Measurements from ENCODE around the gene NOX5. TPM values are rescaled to one million over a fixed set of nuclear protein-coding genes. Genes with fewer than 3 reads are reported as not detected.

The NOX5 gene
- total RNA-seq, 1 experiment from 2014 or later, result not detected

GRCh38 chr15:69092159-69092558 is 77.7 kb downstream of the NOX5 start:
- Histone ChIP-seq H3K4me3 (ENCODE audit: low read depth, low read length, poor library complexity, severe bottlenecking) (no peak overlapping the region), H3K36me3 (ENCODE audit: insufficient read depth, low read length, poor library complexity, severe bottlenecking) (no peaks in the 10 kb centered on the region), H3K9me3 (ENCODE audit: low read depth, low read length, poor library complexity, severe bottlenecking) (no peaks in the 10 kb centered on the region), H3K27ac (ENCODE audit: low read depth, low read length, poor library complexity, severe bottlenecking) (no peak overlapping the region), H3K4me1 (ENCODE audit: insufficient read depth, low read length, poor library complexity, severe bottlenecking) (peaks cover 5% of the 10 kb centered on the region), H3K27me3 (replicated peaks; ENCODE audit: insufficient read depth, low read depth, low read length, poor library complexity) (no peaks in the 10 kb centered on the region)
- BruUV-seq (replicated peaks), result no TSS peak
- intact Hi-C loops (cut with micrococcal nuclease; ENCODE audit: unreplicated experiment), result no loop called here
- no peak for DNase-seq (ENCODE audit: low spot score)
- TF ChIP-seq EZH2 (IDR thresholded peaks at IDR 0.05; ENCODE audit: borderline replicate concordance, low read depth, low read length, poor library complexity, severe bottlenecking), result no peak
- no peak for TF ChIP-seq CTCF (conservative IDR thresholded peaks at IDR 0.05; ENCODE audit: low read depth, low read length)
- ChIA-PET POLR2A (ENCODE audit: low non-redundant PET) (no interaction called here), CTCF (no interaction called here)

GRCh38 chr15:69093127-69093526 is 78.6 kb downstream of the NOX5 start:
- CTCF ChIA-PET, result no interaction called here
- POLR2A ChIA-PET (ENCODE audit: low non-redundant PET), result no interaction called here
- DNase-seq (ENCODE audit: low spot score), result no peak
- Histone ChIP-seq H3K36me3 (ENCODE audit: insufficient read depth, low read length, poor library complexity, severe bottlenecking) (no peaks in the 10 kb centered on the region), H3K9me3 (ENCODE audit: low read depth, low read length, poor library complexity, severe bottlenecking) (no peaks in the 10 kb centered on the region), H3K27me3 (replicated peaks; ENCODE audit: insufficient read depth, low read depth, low read length, poor library complexity) (no peaks in the 10 kb centered on the region), H3K4me3 (ENCODE audit: low read depth, low read length, poor library complexity, severe bottlenecking) (no peak overlapping the region), H3K27ac (ENCODE audit: low read depth, low read length, poor library complexity, severe bottlenecking) (no peak overlapping the region), H3K4me1 (ENCODE audit: insufficient read depth, low read length, poor library complexity, severe bottlenecking) (peaks cover 5% of the 10 kb centered on the region)
- TF ChIP-seq EZH2 (IDR thresholded peaks at IDR 0.05; ENCODE audit: borderline replicate concordance, low read depth, low read length, poor library complexity, severe bottlenecking) (no peak), CTCF (conservative IDR thresholded peaks at IDR 0.05; ENCODE audit: low read depth, low read length) (no peak)
- intact Hi-C loops (cut with micrococcal nuclease; ENCODE audit: unreplicated experiment), result no loop called here
- no TSS peak for BruUV-seq (replicated peaks)

DNA sequence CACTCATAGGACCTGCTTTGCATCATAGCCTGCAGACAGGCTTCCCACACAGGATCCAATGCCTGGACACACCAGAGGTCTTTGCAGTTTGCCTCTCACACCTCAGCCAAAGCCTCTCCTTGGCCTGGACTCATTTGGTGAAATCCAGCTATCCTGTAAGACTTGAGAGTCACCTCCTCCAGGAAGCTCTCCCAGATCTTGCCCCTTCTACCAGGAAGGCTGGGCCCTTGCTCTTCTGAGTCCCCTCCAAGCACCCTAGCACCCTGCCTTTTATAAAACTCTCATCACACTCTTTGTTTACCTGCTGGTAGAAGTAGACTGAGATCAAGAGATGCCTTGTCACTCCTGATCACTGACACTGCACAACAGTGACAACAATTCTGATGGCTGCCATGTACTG is 79.1 kb downstream of the NOX5 start:
- H3K36me3 ChIP-seq (ENCODE audit: insufficient read depth, low read length, poor library complexity, severe bottlenecking), result no peaks in the 10 kb centered on the region
- H3K27me3 ChIP-seq (replicated peaks; ENCODE audit: insufficient read depth, low read depth, low read length, poor library complexity), result no peaks in the 10 kb centered on the region
- no peak overlapping the region for H3K4me3 ChIP-seq (ENCODE audit: low read depth, low read length, poor library complexity, severe bottlenecking)
- POLR2A ChIA-PET (ENCODE audit: low non-redundant PET), result no interaction called here
- no peak for DNase-seq (ENCODE audit: low spot score)
- no TSS peak for BruUV-seq (replicated peaks)
- CTCF ChIA-PET, result no interaction called here
- peak overlapping the region; percentile 30 for H3K27ac ChIP-seq (ENCODE audit: low read depth, low read length, poor library complexity, severe bottlenecking)
- H3K4me1 ChIP-seq (ENCODE audit: insufficient read depth, low read length, poor library complexity, severe bottlenecking), result peaks cover 5% of the 10 kb centered on the region
- TF ChIP-seq CTCF (conservative IDR thresholded peaks at IDR 0.05; ENCODE audit: low read depth, low read length) (no peak), EZH2 (IDR thresholded peaks at IDR 0.05; ENCODE audit: borderline replicate concordance, low read depth, low read length, poor library complexity, severe bottlenecking) (no peak)
- no peaks in the 10 kb centered on the region for H3K9me3 ChIP-seq (ENCODE audit: low read depth, low read length, poor library complexity, severe bottlenecking)
- intact Hi-C loops (cut with micrococcal nuclease; ENCODE audit: unreplicated experiment), result no loop called here
